ENCODE data around the gene C17orf107.
A peak's percentile ranks its signal among the peaks of the same experiment; 100 is the strongest.

C17orf107 gene

DNA sequence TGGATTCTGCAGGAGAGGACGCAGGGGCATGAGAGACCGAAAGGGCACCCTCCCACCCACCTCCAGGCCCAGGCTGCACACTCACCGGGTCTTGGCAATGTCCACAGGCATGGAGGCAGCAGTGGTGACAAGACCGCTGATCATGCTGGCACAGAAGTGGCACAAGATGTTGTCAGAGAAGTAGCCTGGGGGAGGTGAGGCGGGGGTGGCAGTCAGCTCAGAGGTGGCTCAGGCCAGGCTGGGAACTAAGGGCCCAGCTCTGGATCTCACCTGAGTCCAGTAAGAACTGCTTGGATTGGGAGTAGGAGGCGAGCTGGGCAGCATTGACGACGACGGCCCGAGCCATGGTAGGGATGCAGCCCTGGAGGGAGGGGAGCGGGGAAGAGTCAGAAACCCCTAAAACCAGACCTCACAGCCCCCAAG, 38.7 kb downstream of the C17orf107 start:
- no peak for DNase-seq

- DNase-seq = no peak
Observed at GRCh38 chr17:4938688-4939545, 39.6 kb downstream of the C17orf107 start.

DNA sequence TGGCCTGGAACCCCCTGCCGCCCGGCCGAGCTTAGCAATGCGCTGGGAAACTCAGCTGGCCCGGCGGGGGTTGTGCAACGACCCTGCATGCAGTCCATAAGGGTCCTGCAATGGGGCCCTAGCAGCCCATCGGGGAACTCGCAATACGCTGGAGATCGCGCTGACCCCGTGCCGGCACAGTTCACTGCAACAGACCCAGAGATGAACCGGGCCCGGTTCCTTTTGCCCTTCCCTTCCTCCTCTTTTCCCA, 40.1 kb downstream of the C17orf107 start:
- peak; percentile 59 for DNase-seq

- peak; percentile 97 for DNase-seq
Observed at GRCh38 chr17:4939796-4940554, 40.6 kb downstream of the C17orf107 start, which contains the start of the genes RNF167 and SLC25A11. Gene RNF167 (plus strand): TSS chr17:4940268. CDS start chr17:4940910, 642 bp downstream. Gene SLC25A11 (minus strand): TSS chr17:4940046. CDS start chr17:4939910, 136 bp downstream.

DNA sequence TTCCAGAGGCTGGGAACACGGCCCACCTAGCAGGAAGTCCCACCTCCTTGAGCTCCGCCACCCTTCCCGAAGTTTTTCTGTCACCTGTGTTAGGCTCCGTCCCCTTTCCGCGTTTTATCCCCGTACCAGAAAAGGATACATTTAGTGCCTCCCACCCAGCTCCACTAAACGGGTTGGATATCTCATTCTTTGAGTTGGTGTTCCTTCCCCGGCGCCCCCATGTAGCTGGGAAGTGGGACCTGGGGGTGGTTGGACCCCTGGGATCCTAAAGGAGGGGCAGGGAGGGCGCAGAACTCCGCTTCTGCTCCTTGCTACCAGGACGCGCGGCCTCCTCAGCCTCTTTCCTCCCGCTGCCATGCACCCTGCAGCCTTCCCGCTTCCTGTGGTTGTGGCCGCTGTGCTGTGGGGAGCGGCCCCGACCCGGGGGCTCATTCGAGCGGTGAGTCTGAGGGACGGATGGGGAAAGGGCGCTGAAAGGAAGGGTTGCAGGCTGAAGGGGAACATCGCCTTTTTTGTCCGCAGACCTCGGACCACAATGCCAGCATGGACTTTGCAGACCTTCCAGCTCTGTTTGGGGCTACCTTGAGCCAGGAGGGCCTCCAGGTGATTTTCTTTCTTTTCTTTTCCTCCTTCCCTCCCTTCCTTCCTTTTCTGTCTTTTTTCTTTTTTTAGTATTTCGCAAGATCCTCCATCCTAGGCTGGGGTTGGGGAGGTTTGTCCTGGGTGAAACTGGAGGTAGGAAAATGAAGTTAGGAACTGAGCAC, 41.4 kb downstream of the C17orf107 start:
- no peak for DNase-seq

DNA sequence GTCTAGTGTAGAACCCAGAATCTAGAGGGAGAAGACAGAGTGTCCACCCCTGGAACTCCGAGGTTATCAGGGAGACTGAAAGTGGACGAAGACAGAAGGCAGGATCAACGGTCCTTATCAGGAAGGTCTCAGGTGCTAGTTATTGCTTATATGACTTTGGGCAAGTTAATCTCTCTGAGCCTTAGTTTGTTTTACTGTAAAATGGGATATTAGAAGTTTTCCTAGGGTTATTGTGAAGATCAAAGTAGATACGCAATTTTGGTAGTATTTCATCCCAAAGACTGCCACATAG, 41.9 kb downstream of the C17orf107 start:
- no peak for DNase-seq

GRCh38 chr17:4942760-4943508, 43.6 kb downstream of the C17orf107 start:
- DNase-seq = no peak

DNA sequence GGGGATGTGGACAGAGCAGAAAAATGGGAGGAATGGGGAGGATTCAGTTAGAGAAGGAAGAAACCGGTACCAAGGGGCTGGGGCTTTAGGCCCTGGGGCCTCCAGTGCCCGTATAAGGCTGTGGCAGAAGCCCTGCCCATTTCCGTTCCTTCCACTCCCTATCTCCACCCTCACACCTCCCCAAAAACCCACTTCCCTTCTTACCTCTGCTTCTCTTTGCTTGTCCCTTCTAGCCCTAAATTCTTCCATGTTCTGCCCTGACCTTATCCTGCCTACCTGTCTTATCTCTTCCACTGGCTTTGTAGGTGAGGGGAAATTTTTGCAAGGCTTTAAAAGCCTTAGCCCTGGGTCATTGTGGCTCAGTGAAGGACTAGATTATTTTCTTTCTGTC, 44.8 kb downstream of the C17orf107 start:
- DNase-seq = no peak

DNA sequence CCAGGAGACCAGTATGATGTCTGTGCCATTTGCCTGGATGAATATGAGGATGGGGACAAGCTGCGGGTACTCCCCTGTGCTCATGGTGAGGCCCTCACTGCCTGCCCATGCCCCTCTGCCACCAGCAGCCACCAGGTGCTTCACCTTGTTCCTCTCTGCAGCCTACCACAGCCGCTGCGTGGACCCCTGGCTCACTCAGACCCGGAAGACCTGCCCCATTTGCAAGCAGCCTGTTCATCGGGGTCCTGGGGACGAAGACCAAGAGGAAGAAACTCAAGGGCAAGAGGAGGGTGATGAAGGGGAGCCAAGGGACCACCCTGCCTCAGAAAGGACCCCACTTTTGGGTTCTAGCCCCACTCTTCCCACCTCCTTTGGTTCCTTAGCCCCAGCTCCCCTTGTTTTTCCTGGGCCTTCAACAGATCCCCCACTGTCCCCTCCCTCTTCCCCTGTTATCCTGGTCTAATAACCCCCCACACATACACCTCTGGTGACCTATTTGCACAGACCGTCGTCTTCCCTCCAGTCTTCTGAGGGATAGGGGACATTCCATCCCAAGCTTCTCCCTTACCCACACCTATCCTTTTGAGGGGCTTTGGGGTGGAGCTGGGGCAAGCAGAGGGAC, 45.3 kb downstream of the C17orf107 start:
- DNase-seq = no peak

- no peak for DNase-seq
Observed at GRCh38 chr17:4945176-4945943, 46.0 kb downstream of the C17orf107 start.

DNA sequence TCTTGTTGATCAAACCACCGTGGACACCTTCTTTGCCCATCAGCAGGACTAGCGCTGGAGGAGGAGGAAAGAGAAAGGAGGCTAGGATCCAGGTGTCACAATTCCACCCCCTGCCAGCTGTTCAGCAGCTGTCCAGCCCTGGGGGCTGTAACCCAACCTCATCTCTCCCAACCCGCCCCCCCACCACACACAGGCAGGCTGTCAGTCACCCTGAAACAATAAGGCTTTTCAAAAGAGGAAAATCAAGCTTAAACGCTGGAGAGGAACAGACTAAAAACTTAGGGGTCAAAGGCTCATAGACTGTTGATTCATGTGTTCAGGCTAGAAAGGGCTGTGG, 46.6 kb downstream of the C17orf107 start:
- no peak for DNase-seq

- no peak for DNase-seq
Observed at GRCh38 chr17:4946312-4946976, 47.1 kb downstream of the C17orf107 start.

GRCh38 chr17:4947010-4947410, 47.7 kb downstream of the C17orf107 start:
- no peak for DNase-seq

DNA sequence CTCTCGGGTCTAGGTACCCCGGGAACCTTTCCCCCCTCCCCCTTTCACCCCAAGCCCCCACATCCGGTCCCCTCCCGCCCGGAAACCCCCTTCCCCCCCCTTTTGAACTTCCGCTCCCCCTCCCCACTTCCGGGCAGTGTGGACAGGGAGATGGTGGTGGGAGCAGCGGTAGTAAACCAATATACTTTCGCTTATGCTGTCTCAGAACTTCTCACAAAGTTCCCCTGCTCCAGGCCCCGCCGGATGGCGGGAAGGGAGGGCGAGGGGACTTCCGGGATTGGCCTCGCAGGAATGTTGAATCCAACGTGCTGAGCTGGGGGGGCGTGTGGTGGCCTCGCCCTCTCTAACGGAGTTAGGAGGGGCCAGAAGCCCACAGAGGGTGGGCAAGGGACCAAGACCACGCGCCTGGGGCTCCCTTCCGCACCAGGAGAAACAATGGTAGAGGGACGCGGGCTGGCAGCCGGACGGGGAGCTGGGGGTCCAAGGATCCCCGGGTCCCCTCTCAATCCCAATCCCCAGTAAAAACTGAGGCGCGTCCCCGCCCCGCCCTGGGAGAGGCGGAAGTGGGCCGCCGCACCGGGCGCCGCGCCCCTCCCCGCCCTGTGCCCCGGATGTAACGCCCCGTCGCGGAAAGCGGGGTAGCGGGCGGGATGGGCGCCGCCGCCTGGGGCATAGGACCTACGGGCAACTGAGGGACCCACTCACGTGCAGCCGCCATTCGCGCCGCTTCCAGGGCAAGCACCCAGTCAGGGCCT, 48.3 kb downstream of the C17orf107 start:
- DNase-seq = peak; percentile 82

- peak; percentile 94 for DNase-seq
Observed at GRCh38 chr17:4948166-4948930, 49.0 kb downstream of the C17orf107 start, which contains the start of gene PFN1. Gene PFN1 (minus strand): TSS chr17:4948530. CDS start chr17:4948394, 136 bp downstream.

DNA sequence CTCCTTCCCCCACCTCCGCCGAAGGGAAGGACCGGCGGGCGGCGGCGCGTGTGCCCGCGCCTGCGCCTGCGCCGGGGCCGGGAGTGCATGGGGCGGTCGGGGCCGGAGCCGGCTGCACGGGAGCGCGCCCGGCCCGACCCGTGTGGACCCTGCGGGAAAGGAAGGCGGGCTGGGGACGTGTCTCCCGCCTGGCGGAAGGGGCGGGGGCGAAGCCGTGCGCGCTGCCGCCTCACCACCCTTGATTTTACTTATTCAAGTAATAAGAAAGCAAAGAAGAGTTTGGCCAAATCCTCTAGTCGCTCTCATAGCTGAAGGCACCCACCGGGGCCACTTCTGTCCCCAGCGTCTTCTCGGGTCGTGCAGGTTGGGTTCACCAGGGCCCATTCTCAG, 49.6 kb downstream of the C17orf107 start:
- peak; percentile 91 for DNase-seq

GRCh38 chr17:4949321-4950074, 50.2 kb downstream of the C17orf107 start:
- peak; percentile 78 for DNase-seq

- peak; percentile 61 for DNase-seq
Observed at GRCh38 chr17:4950075-4950745, 50.9 kb downstream of the C17orf107 start.
